ENCODE data around the gene ZNF577. TPM values are rescaled to one million over a fixed set of nuclear protein-coding genes. Genes with fewer than 3 reads are reported as not detected.

Gene ZNF577
- total and polyA plus RNA-seq, 2 experiments from 2014 or later = 8.8 to 9.3 TPM

- Histone ChIP-seq H3K9me3 (ENCODE audit: low read depth) (no peaks in the 10 kb centered on the region), H3K9ac (no peak overlapping the region), H3K4me1 (ENCODE audit: insufficient read depth) (no peaks in the 10 kb centered on the region), H3K9me2 (ENCODE audit: insufficient read depth) (no peaks in the 10 kb centered on the region), H3K4me2 (ENCODE audit: unreplicated experiment) (no peak overlapping the region), H3K27ac (no peak overlapping the region), H3F3A (ENCODE audit: insufficient read depth) (no peaks in the 10 kb centered on the region), H3K4me3 (no peak overlapping the region), H4K20me1 (ENCODE audit: insufficient read depth) (no peaks in the 10 kb centered on the region), H3K36me3 (ENCODE audit: low read depth) (no peaks in the 10 kb centered on the region), H2AFZ (no peak overlapping the region), H3K79me2 (ENCODE audit: insufficient read depth) (no peaks in the 10 kb centered on the region), H3K27me3 (replicated peaks; ENCODE audit: insufficient read depth) (no peaks in the 10 kb centered on the region)
- TF ChIP-seq EZH2 (IDR thresholded peaks at IDR 0.05; ENCODE audit: insufficient read depth, poor library complexity, severe bottlenecking) = no peak
- TF ChIP-seq EZH2phosphoT487 (IDR thresholded peaks at IDR 0.05; ENCODE audit: insufficient read depth, low read depth) = no peak
- DNase-seq = no peak
- 38 to 46% methylated on average over 3 of the region's 3 CpGs for WGBS, 2 experiments (ENCODE audit: low coverage in 1 of 2, low lambda C conversion rate in 2 of 2, missing lambda C conversion rate in 2 of 2)
- in situ Hi-C loops (cut with MboI) = no loop called here
Measured at GRCh38 chr19:51821456-51821855, 66.3 kb downstream of the ZNF577 start.

Other genes with a start within 250 kb of the ZNF577 start
- not detected in 2 replicates for gene SIGLEC14, start 241.1 kb downstream of the ZNF577 start, total RNA-seq (2014; rRNA removed; shearing (Covaris generic))
- not detected in 2 replicates for gene SIGLEC14, start 241.1 kb downstream of the ZNF577 start, polyA plus RNA-seq (2016; fragmentation: Nextera tagmentation; extraction: Ambion mirVana)
- gene SPACA6, start 194.6 kb downstream of the ZNF577 start, total RNA-seq (2014; rRNA removed; shearing (Covaris generic)) = 2.1 and 8.0 TPM in 2 replicates
- 5.6 and 7.7 TPM in 2 replicates for gene SPACA6, start 194.6 kb downstream of the ZNF577 start, polyA plus RNA-seq (2016; fragmentation: Nextera tagmentation; extraction: Ambion mirVana)
- gene HAS1, start 164.0 kb downstream of the ZNF577 start, total RNA-seq (2014; rRNA removed; shearing (Covaris generic)) = 0.43 and 1.1 TPM in 2 replicates
- gene HAS1, start 164.0 kb downstream of the ZNF577 start, polyA plus RNA-seq (2016; fragmentation: Nextera tagmentation; extraction: Ambion mirVana) = 0.29 TPM in 1 of 2 replicates, not detected in the other
- 0.13 TPM in 1 of 2 replicates, not detected in the other for gene FPR1, start 136.1 kb downstream of the ZNF577 start, total RNA-seq (2014; rRNA removed; shearing (Covaris generic))
- gene FPR1, start 136.1 kb downstream of the ZNF577 start, polyA plus RNA-seq (2016; fragmentation: Nextera tagmentation; extraction: Ambion mirVana) = not detected in 2 replicates
- not detected in 2 replicates for gene FPR2, start 126.8 kb downstream of the ZNF577 start, total RNA-seq (2014; rRNA removed; shearing (Covaris generic))
- gene FPR2, start 126.8 kb downstream of the ZNF577 start, polyA plus RNA-seq (2016; fragmentation: Nextera tagmentation; extraction: Ambion mirVana) = not detected in 2 replicates
- not detected in 2 replicates for gene FPR3, start 92.8 kb downstream of the ZNF577 start, total RNA-seq (2014; rRNA removed; shearing (Covaris generic))
- gene FPR3, start 92.8 kb downstream of the ZNF577 start, polyA plus RNA-seq (2016; fragmentation: Nextera tagmentation; extraction: Ambion mirVana) = not detected in 2 replicates
- gene ZNF649, start 17.1 kb upstream of the ZNF577 start, total RNA-seq (2014; rRNA removed; shearing (Covaris generic)) = 3.8 and 5.8 TPM in 2 replicates
- 5.4 and 5.8 TPM in 2 replicates for gene ZNF649, start 17.1 kb upstream of the ZNF577 start, polyA plus RNA-seq (2016; fragmentation: Nextera tagmentation; extraction: Ambion mirVana)
- 3.7 and 7.1 TPM in 2 replicates for gene ZNF613, start 39.5 kb upstream of the ZNF577 start, total RNA-seq (2014; rRNA removed; shearing (Covaris generic))
- 3.6 and 6.1 TPM in 2 replicates for gene ZNF613, start 39.5 kb upstream of the ZNF577 start, polyA plus RNA-seq (2016; fragmentation: Nextera tagmentation; extraction: Ambion mirVana)
- 7.3 and 7.5 TPM in 2 replicates for gene ZNF350, start 98.9 kb upstream of the ZNF577 start, total RNA-seq (2014; rRNA removed; shearing (Covaris generic))
- 7.3 and 9.0 TPM in 2 replicates for gene ZNF350, start 98.9 kb upstream of the ZNF577 start, polyA plus RNA-seq (2016; fragmentation: Nextera tagmentation; extraction: Ambion mirVana)
- 6.4 and 6.9 TPM in 2 replicates for gene ZNF615, start 120.3 kb upstream of the ZNF577 start, total RNA-seq (2014; rRNA removed; shearing (Covaris generic))
- gene ZNF615, start 120.3 kb upstream of the ZNF577 start, polyA plus RNA-seq (2016; fragmentation: Nextera tagmentation; extraction: Ambion mirVana) = 4.6 and 5.0 TPM in 2 replicates
- 8.5 and 15.9 TPM in 2 replicates for gene ZNF614, start 140.4 kb upstream of the ZNF577 start, total RNA-seq (2014; rRNA removed; shearing (Covaris generic))
- gene ZNF614, start 140.4 kb upstream of the ZNF577 start, polyA plus RNA-seq (2016; fragmentation: Nextera tagmentation; extraction: Ambion mirVana) = 7.0 and 7.1 TPM in 2 replicates
- 4.8 and 10.4 TPM in 2 replicates for gene ZNF432, start 160.9 kb upstream of the ZNF577 start, total RNA-seq (2014; rRNA removed; shearing (Covaris generic))
- 2.8 and 3.4 TPM in 2 replicates for gene ZNF432, start 160.9 kb upstream of the ZNF577 start, polyA plus RNA-seq (2016; fragmentation: Nextera tagmentation; extraction: Ambion mirVana)
- 15.4 and 24.5 TPM in 2 replicates for gene ZNF841, start 207.8 kb upstream of the ZNF577 start, total RNA-seq (2014; rRNA removed; shearing (Covaris generic))
- gene ZNF841, start 207.8 kb upstream of the ZNF577 start, polyA plus RNA-seq (2016; fragmentation: Nextera tagmentation; extraction: Ambion mirVana) = 4.2 and 7.3 TPM in 2 replicates

Measured in GM23248 (cell line).